MG63 (cell line): ENCODE results near the gene MYRF. TPM values are rescaled to one million over a fixed set of nuclear protein-coding genes. Genes with fewer than 3 reads are reported as not detected.
A peak's percentile ranks its signal among the peaks of the same experiment; 100 is the strongest.

Experiments used
- DNase-seq: peaks from one replicate; pipeline ENCODE4 v3.0.0-alpha.2; 2020
- H3K27me3 ChIP-seq: fragments of 250-450 bp; sonication (Bioruptor Pico); 2 replicates; pipeline ENCODE4 v1.5.1; 2020; ENCODE audit warnings: mild to moderate bottlenecking, moderate library complexity
- H3K36me3 ChIP-seq: fragments of 250-450 bp; sonication (Bioruptor Pico); 2 replicates; pipeline ENCODE4 v1.5.1; 2020; ENCODE audit warnings: mild to moderate bottlenecking, moderate library complexity
- H3K4me3 ChIP-seq: fragments of 250-450 bp; sonication (Bioruptor Pico); 2 replicates; pipeline ENCODE4 v1.5.1; 2020; ENCODE audit warnings: mild to moderate bottlenecking, moderate library complexity
- H3K9me3 ChIP-seq: fragments of 250-450 bp; sonication (Bioruptor Pico); 2 replicates; pipeline ENCODE4 v1.5.1; 2020; ENCODE audit warnings: mild to moderate bottlenecking, moderate library complexity
- total RNA-seq: library from RNA; depleted of rRNA; stranded (reverse); fragments of >200 nt; shearing (Covaris generic); gene quantifications from 2 replicates; pipeline ENCODE4 v1.2.3, GENCODE V29; 2014; ENCODE audit warnings: low replicate concordance

The MYRF gene
- total RNA-seq, 1 experiment from 2014 or later: 0.23 TPM

GRCh38 chr11:61776561-61777075 is 24.2 kb downstream of the MYRF start:
- Histone ChIP-seq H3K36me3 (no peaks in the 10 kb centered on the region), H3K9me3 (no peaks in the 10 kb centered on the region), H3K27me3 (no peaks in the 10 kb centered on the region), H3K4me3 (no peak overlapping the region)
- DNase-seq: peak; percentile 48

GRCh38 chr11:61777234-61778090 is 25.0 kb downstream of the MYRF start:
- H3K36me3 ChIP-seq: no peaks in the 10 kb centered on the region
- no peak for DNase-seq
- no peak overlapping the region for H3K4me3 ChIP-seq
- H3K27me3 ChIP-seq: no peaks in the 10 kb centered on the region
- no peaks in the 10 kb centered on the region for H3K9me3 ChIP-seq

GRCh38 chr11:61778357-61778886 is 26.0 kb downstream of the MYRF start:
- no peaks in the 10 kb centered on the region for H3K9me3 ChIP-seq
- DNase-seq: no peak
- no peak overlapping the region for H3K4me3 ChIP-seq
- H3K27me3 ChIP-seq: no peaks in the 10 kb centered on the region
- no peaks in the 10 kb centered on the region for H3K36me3 ChIP-seq

GRCh38 chr11:61778920-61779650 is 26.6 kb downstream of the MYRF start:
- no peak for DNase-seq
- Histone ChIP-seq H3K4me3 (no peak overlapping the region), H3K36me3 (no peaks in the 10 kb centered on the region), H3K27me3 (no peaks in the 10 kb centered on the region), H3K9me3 (no peaks in the 10 kb centered on the region)

- Histone ChIP-seq H3K27me3 (no peaks in the 10 kb centered on the region), H3K36me3 (no peaks in the 10 kb centered on the region), H3K9me3 (no peaks in the 10 kb centered on the region), H3K4me3 (no peak overlapping the region)
- DNase-seq: no peak
These were observed 27.5 kb downstream of the MYRF start for GRCh38 chr11:61779666-61780525.

GRCh38 chr11:61780581-61781162 is 28.2 kb downstream of the MYRF start:
- no peaks in the 10 kb centered on the region for H3K36me3 ChIP-seq
- H3K4me3 ChIP-seq: no peak overlapping the region

GRCh38 chr11:61781585-61781984 is 29.1 kb downstream of the MYRF start:
- no peaks in the 10 kb centered on the region for H3K27me3 ChIP-seq
- no peaks in the 10 kb centered on the region for H3K9me3 ChIP-seq
- DNase-seq: no peak
- no peak overlapping the region for H3K4me3 ChIP-seq
- no peaks in the 10 kb centered on the region for H3K36me3 ChIP-seq

More at GRCh38 chr11:61780581-61781162, 28.2 kb downstream of the MYRF start:
- no peaks in the 10 kb centered on the region for H3K9me3 ChIP-seq
- no peaks in the 10 kb centered on the region for H3K27me3 ChIP-seq
- no peak for DNase-seq

- no peak for DNase-seq
- no peak overlapping the region for H3K4me3 ChIP-seq
- no peaks in the 10 kb centered on the region for H3K9me3 ChIP-seq
- peaks cover under 1% of the 10 kb centered on the region for H3K36me3 ChIP-seq
- no peaks in the 10 kb centered on the region for H3K27me3 ChIP-seq
These were observed 29.9 kb downstream of the MYRF start for GRCh38 chr11:61782299-61782698.

GRCh38 chr11:61782841-61783240 is 30.4 kb downstream of the MYRF start:
- H3K4me3 ChIP-seq: no peak overlapping the region
- H3K9me3 ChIP-seq: no peaks in the 10 kb centered on the region
- H3K36me3 ChIP-seq: peaks cover 6% of the 10 kb centered on the region
- no peak for DNase-seq
- H3K27me3 ChIP-seq: no peaks in the 10 kb centered on the region

- H3K36me3 ChIP-seq: peaks cover 17% of the 10 kb centered on the region
- no peak for DNase-seq
- no peaks in the 10 kb centered on the region for H3K9me3 ChIP-seq
- no peak overlapping the region for H3K4me3 ChIP-seq
- H3K27me3 ChIP-seq: no peaks in the 10 kb centered on the region
These were observed 31.5 kb downstream of the MYRF start for GRCh38 chr11:61783717-61784505.

- DNase-seq: no peak
- H3K4me3 ChIP-seq: no peak overlapping the region
- H3K36me3 ChIP-seq: peaks cover 21% of the 10 kb centered on the region
- H3K9me3 ChIP-seq: no peaks in the 10 kb centered on the region
- no peaks in the 10 kb centered on the region for H3K27me3 ChIP-seq
These were observed 32.0 kb downstream of the MYRF start for GRCh38 chr11:61784506-61784805.

GRCh38 chr11:61785837-61786402 is 33.5 kb downstream of the MYRF start:
- peaks cover 34% of the 10 kb centered on the region for H3K36me3 ChIP-seq
- no peak for DNase-seq
- H3K9me3 ChIP-seq: no peaks in the 10 kb centered on the region
- no peaks in the 10 kb centered on the region for H3K27me3 ChIP-seq
- H3K4me3 ChIP-seq: no peak overlapping the region

- Histone ChIP-seq H3K36me3 (peaks cover 41% of the 10 kb centered on the region), H3K9me3 (no peaks in the 10 kb centered on the region), H3K27me3 (no peaks in the 10 kb centered on the region), H3K4me3 (no peak overlapping the region)
- DNase-seq: peak; percentile 20
These were observed 35.6 kb downstream of the MYRF start for GRCh38 chr11:61787928-61788491.

- H3K27me3 ChIP-seq: no peaks in the 10 kb centered on the region
- DNase-seq: peak; percentile 81
- H3K9me3 ChIP-seq: no peaks in the 10 kb centered on the region
- H3K4me3 ChIP-seq: peak overlapping the region; percentile 76
- H3K36me3 ChIP-seq: peaks cover 66% of the 10 kb centered on the region
These were observed 39.4 kb downstream of the MYRF start for GRCh38 chr11:61791737-61792309.
